Measurements from ENCODE around the gene RASGRP4. TPM values are rescaled to one million over a fixed set of nuclear protein-coding genes. Genes with fewer than 3 reads are reported as not detected.
A peak's percentile ranks its signal among the peaks of the same experiment; 100 is the strongest.

The RASGRP4 gene
- total RNA-seq, 4 donors from 2014 or later: 0.91 to 2.3 (median 1.6) TPM

DNA sequence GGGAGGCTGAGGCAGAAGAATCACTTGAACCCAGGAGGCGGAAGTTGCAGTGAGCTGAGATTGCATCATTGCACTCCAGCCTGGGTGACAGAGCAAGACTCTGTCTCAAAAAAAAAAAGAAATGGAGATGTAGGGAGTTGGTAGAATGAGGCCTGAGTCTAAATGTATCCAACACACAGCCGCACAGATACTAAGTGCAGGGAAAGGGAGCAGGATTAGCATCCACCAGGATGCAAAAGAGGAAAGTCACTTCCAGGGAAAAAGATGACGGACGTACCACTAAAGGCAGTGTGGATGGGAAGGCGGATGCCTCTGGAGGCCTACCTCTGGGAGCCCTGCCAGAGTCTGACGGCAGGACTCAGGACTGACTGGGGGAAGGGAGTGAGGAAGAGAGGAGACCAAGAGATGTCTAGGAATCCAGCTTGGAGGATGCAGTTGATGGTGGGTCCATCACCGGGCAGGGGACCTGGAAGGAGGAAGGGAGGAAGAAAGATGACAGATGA is 16.3 kb downstream of the RASGRP4 start:
- Histone ChIP-seq H3K4me3 (no peak overlapping the region), H3K27ac (no peak overlapping the region), H3K9me3 (no peaks in the 10 kb centered on the region), H3K27me3 (no peaks in the 10 kb centered on the region), H3K36me3 (peaks cover 39% of the 10 kb centered on the region), H3K4me1 (no peaks in the 10 kb centered on the region)
- DNase-seq (ENCODE audit: low spot score in 2 of 2): no peak
- TF ChIP-seq EP300 (IDR thresholded peaks at IDR 0.05) (no peak), CTCF (IDR thresholded peaks at IDR 0.05) (no peak), POLR2AphosphoS5 (IDR thresholded peaks at IDR 0.05) (no peak), POLR2A (IDR thresholded peaks at IDR 0.05) (no peak)
- WGBS: 34% methylated on average over 7 of the region's 7 CpGs

- Histone ChIP-seq H3K4me3 (no peak overlapping the region), H3K9me3 (no peaks in the 10 kb centered on the region), H3K36me3 (peaks cover 39% of the 10 kb centered on the region), H3K4me1 (peaks cover 18% of the 10 kb centered on the region), H3K27me3 (peaks cover 3% of the 10 kb centered on the region), H3K27ac (no peak overlapping the region)
- WGBS: 87% methylated on average over 8 of the region's 8 CpGs
- no peak for TF ChIP-seq CTCF (IDR thresholded peaks at IDR 0.05)
- TF ChIP-seq POLR2A (IDR thresholded peaks at IDR 0.05): no peak
- TF ChIP-seq EP300 (IDR thresholded peaks at IDR 0.05): no peak
- no peak for TF ChIP-seq POLR2AphosphoS5 (IDR thresholded peaks at IDR 0.05)
- DNase-seq (ENCODE audit: low spot score in 2 of 2): no peak
Measured at GRCh38 chr19:38405276-38405675, 20.7 kb downstream of the RASGRP4 start.

GRCh38 chr19:38404858-38405257 is 21.2 kb downstream of the RASGRP4 start:
- Histone ChIP-seq H3K4me1 (peaks cover 18% of the 10 kb centered on the region), H3K36me3 (peaks cover 39% of the 10 kb centered on the region), H3K9me3 (no peaks in the 10 kb centered on the region), H3K4me3 (no peak overlapping the region), H3K27me3 (peaks cover 5% of the 10 kb centered on the region), H3K27ac (no peak overlapping the region)
- TF ChIP-seq EP300 (IDR thresholded peaks at IDR 0.05) (no peak), POLR2A (IDR thresholded peaks at IDR 0.05) (no peak), CTCF (IDR thresholded peaks at IDR 0.05) (no peak), POLR2AphosphoS5 (IDR thresholded peaks at IDR 0.05) (no peak)
- 95% methylated on average over 6 of the region's 6 CpGs for WGBS
- no peak for DNase-seq (ENCODE audit: low spot score in 2 of 2)

GRCh38 chr19:38402967-38403674 is 22.9 kb downstream of the RASGRP4 start, which contains the start of gene FAM98C:
Gene FAM98C (plus strand): TSS chr19:38403093. CDS start chr19:38403154, 61 bp downstream.
- peaks cover 18% of the 10 kb centered on the region for H3K4me1 ChIP-seq
- H3K27me3 ChIP-seq: peaks cover 17% of the 10 kb centered on the region
- WGBS: 1% methylated on average over 20 of the region's 82 CpGs
- TF ChIP-seq POLR2A (IDR thresholded peaks at IDR 0.05) (no peak), EP300 (IDR thresholded peaks at IDR 0.05) (no peak), CTCF (IDR thresholded peaks at IDR 0.05) (peak; percentile 94 to 97)
- peak within 1 kb of the TSS; percentile 86 for H3K27ac ChIP-seq
- H3K36me3 ChIP-seq: peaks cover 28% of the 10 kb centered on the region
- no peaks in the 10 kb centered on the region for H3K9me3 ChIP-seq
- DNase-seq (ENCODE audit: low spot score in 2 of 2): peak; percentile 97
- H3K4me3 ChIP-seq: peak within 1 kb of the TSS; percentile 85

DNA sequence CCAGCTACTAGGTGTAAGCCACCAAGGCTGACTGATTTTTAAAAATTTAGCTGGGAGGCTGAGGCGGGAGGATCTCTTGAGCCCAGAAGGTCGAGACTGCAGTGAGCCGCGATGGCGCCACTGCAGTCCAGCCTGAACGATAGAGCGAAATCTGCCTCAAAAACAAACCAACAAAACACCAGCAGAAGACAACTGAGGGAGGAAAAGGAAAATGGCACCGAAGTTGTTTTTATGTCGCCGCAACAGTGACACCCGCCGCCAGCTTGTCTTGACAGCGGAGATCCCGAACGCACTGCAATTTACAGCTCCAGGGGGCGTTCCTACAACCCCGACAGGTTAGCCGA is 23.4 kb downstream of the RASGRP4 start:
- 4% methylated on average over 15 of the region's 18 CpGs for WGBS
- Histone ChIP-seq H3K9me3 (no peaks in the 10 kb centered on the region), H3K4me3 (peak overlapping the region; percentile 85), H3K4me1 (peaks cover 18% of the 10 kb centered on the region), H3K27me3 (peaks cover 17% of the 10 kb centered on the region), H3K27ac (peak overlapping the region; percentile 86), H3K36me3 (peaks cover 26% of the 10 kb centered on the region)
- TF ChIP-seq EP300 (IDR thresholded peaks at IDR 0.05) (no peak), POLR2A (IDR thresholded peaks at IDR 0.05) (no peak), POLR2AphosphoS5 (IDR thresholded peaks at IDR 0.05) (peak in 1 of 3 donors; percentile 21), CTCF (IDR thresholded peaks at IDR 0.05) (no peak)
- DNase-seq (ENCODE audit: low spot score in 2 of 2): no peak

Measured in suprapubic skin (tissue), 4 donors.